Measurements from ENCODE around the gene RNF227. TPM values are rescaled to one million over a fixed set of nuclear protein-coding genes. Genes with fewer than 3 reads are reported as not detected.

Gene RNF227
- total and polyA plus RNA-seq, 2 of the 13 experiments (the other 11 are each of a cell fraction or from before 2014, with no cell fraction given) = 0.20 to 0.79 TPM

GRCh38 chr17:7915611-7916384 lies at the start of gene RNF227 (continued):
- TF ChIP-seq GPBP1L1 (CRISPR knock-in tag; IDR thresholded peaks at IDR 0.05) (no peak), MTF2 (CRISPR knock-in tag; IDR thresholded peaks at IDR 0.05; ENCODE audit: borderline replicate concordance) (0 out of 2 replicates have a peak, but pooled peaks have one; percentile 41), ZNF224 (CRISPR knock-in tag; IDR thresholded peaks at IDR 0.05) (no peak), ZBTB25 (CRISPR knock-in tag; IDR thresholded peaks at IDR 0.05) (no peak; the same call in 1 of the 2 replicates), ZNF263 (CRISPR knock-in tag; IDR thresholded peaks at IDR 0.05) (peak; percentile 64; the same call in 1 of the 2 replicates), MXD4 (CRISPR knock-in tag; IDR thresholded peaks at IDR 0.05) (peak; percentile 67; the same call in 1 of the 2 replicates), ZNF337 (CRISPR knock-in tag; IDR thresholded peaks at IDR 0.05; ENCODE audit: borderline replicate concordance, low read depth) (no peak), CREB3 (CRISPR knock-in tag; IDR thresholded peaks at IDR 0.05) (peak; percentile 96), IKZF4 (CRISPR knock-in tag; IDR thresholded peaks at IDR 0.05; ENCODE audit: borderline replicate concordance, low read depth, not compliant biosample characterization) (peak; percentile 66), ZNF879 (CRISPR knock-in tag; IDR thresholded peaks at IDR 0.05) (peak; percentile 93), ZSCAN21 (CRISPR knock-in tag; IDR thresholded peaks at IDR 0.05; ENCODE audit: borderline replicate concordance) (peak; percentile 89; the same call in 1 of the 2 replicates), IRF2 (CRISPR knock-in tag; IDR thresholded peaks at IDR 0.05) (peak; percentile 59; the same call in 1 of the 2 replicates), ZBTB14 (CRISPR knock-in tag; IDR thresholded peaks at IDR 0.05) (peak; percentile 86), TEAD3 (CRISPR knock-in tag; optimal IDR thresholded peaks at IDR 0.05; ENCODE audit: borderline replicate concordance) (no peak), ZNF552 (CRISPR knock-in tag; IDR thresholded peaks at IDR 0.05; ENCODE audit: borderline replicate concordance) (peak; percentile 87; the same call in 1 of the 2 replicates), ONECUT2 (CRISPR knock-in tag; IDR thresholded peaks at IDR 0.05) (no peak), TAF1 (CRISPR knock-in tag; IDR thresholded peaks at IDR 0.05) (0 out of 2 replicates have a peak, but pooled peaks have one; percentile 26), HMG20B (CRISPR knock-in tag; conservative IDR thresholded peaks at IDR 0.05) (peak; percentile 43; the same call in 1 of the 2 replicates), ESRRA (CRISPR knock-in tag; IDR thresholded peaks at IDR 0.05; ENCODE audit: low read depth) (no peak; the same call in 1 of the 2 replicates), ZNF124 (CRISPR knock-in tag; IDR thresholded peaks at IDR 0.05) (peak; percentile 62; the same call in 1 of the 2 replicates), RAD51 (IDR thresholded peaks at IDR 0.05; ENCODE audit: borderline replicate concordance) (peak; percentile 53), NR3C1 (CRISPR knock-in tag; IDR thresholded peaks at IDR 0.05) (no peak), ATF5 (CRISPR knock-in tag; IDR thresholded peaks at IDR 0.05; ENCODE audit: low read depth) (0 out of 2 replicates have a peak, but pooled peaks have one; percentile 73), SNAI1 (CRISPR knock-in tag; IDR thresholded peaks at IDR 0.05; ENCODE audit: borderline replicate concordance) (0 out of 2 replicates have a peak, but pooled peaks have one; percentile 66), ZNF577 (CRISPR knock-in tag; IDR thresholded peaks at IDR 0.05; ENCODE audit: borderline replicate concordance, low read depth) (no peak)
